Measurements from ENCODE around the gene SULF2.
A peak's percentile ranks its signal among the peaks of the same experiment; 100 is the strongest.

Gene SULF2

DNA sequence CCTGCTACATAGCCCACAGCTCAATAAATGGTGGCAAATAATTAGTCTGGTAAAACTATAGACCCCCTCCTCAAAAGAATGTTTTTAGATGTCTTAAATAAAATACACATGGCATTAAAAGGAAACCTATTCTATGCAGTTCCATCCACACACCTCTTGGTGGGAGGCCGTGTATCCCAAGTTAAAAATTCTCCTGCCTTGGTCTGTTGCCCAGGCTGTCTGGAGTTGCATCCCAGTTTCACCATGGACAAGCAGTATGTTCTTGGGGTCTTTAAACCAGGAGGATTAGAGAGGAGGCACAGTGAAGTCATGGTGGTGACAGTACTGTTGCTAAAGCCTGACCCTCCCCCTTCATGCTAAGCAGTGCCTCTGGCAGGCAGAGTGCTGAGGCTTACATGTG, 95.5 kb downstream of the SULF2 start:
- no peak for FAIRE-seq
- no peak for DNase-seq (ENCODE audit: insufficient read length, low spot score)

DNA sequence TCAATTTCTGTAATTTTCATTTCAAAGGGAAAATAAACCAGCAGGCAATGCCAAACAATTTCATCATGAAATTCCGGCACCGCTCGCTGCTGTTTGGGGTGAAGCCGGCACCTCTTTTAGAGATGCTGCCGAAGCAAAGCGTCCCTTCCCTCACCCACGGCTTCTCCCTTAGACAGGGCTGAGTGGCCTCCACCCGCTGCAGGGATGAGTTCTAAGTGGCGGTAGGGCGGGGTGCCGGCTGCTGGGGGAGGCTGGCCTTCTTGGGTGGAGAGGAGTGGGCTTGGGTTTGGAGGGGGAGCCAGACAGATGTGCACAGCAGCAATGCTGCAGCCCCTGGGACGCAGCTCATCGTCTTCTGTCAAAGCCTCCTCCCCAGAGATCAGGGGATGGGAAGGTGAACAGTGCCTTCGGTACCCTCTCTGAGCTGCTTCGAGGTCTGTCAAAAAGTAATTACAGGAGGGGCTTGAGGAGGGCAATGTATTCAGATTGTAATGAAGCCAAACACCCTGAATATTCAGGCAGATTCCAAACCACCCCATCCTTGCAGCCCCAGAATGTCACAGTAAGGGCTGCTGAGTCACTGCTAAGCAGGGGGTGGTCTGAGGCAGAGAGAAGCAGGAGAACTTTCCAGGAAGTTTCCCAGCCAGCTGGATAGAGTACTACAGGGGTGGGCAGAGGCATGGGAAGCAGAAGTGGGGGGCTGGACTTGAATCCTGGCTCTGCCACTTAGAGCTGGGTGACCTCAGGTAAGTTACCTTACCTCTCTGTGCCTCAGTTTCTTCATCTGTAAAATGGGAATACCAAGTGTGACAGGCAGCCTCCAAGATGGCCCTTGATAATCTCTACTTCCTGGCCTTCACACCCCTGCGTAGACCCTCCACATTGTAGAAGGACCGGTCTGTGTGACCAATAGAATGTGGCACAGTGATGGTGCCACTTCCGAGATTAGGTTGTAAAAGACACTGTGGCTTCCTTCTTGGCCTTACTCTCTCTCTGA, 96.6 kb downstream of the SULF2 start:
- no peak for FAIRE-seq

DNA sequence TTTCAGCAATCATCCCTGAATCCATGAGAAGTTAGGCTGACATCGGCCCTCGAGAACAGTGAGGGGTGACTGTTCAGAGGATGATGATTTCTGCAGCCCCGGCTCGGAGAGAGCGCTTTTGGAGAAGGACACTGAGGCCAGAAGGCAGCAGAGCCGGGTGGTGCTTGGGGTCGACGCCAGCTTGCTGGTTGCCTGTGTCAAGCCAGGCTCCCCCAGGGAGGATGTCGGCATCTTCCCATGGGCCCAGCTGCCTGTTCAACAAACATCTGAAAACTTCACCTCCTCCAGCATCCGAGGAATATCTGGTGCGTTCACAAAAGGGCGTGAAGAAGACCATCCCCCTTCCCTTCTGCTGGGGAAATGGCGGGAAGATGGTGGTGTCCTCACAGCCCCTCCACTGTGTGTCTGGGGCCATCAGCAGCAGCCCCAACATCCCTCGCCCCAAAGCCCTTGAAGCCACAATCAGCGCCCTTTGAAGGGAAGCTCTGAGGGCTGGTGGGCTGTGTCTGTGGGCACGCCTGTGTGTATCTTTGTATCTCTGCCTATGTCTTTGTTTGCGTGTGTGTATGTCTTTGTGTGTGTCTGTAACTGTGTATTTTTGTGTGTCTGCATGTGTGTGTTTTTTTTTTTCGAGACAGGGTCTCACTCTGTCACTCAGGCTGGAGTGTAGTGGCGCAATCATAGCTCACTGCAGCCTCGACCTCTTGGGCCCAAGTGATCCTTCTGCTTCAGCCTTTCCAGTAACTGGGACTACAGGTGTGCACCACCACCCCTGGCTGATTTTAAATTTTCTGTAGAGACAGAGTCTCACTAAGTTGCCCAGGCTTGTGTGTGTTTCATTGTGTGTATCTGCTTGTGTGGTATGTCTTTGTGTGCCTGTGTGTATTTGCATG, 97.9 kb downstream of the SULF2 start:
- FAIRE-seq (no peak), DNase-seq (ENCODE audit: insufficient read length, low spot score) (no peak)

More for the DNA sequence above, 96.6 kb downstream of the SULF2 start:
- no peak for DNase-seq (ENCODE audit: insufficient read length, low spot score)

DNA sequence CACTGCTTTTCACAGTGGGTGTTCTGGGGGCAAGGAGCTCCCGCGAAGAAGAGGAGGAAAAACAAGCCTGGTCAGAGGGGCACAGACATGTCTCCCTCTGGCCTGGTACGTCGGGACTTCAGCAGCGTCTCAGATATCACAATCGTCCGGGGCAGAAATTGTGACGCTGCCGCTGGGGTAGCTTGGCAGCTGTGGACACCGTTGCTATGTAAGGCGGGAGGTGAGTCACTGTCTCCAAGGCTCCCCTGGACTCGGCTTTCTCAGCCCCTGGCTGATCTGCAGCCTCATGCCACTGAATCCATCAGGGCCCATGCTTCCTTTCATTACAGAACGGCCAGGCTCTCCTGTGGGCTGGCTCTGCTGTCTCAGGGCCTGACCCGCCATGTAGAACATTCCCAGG, 98.7 kb downstream of the SULF2 start:
- DNase-seq (ENCODE audit: insufficient read length, low spot score), result no peak
- FAIRE-seq, result no peak

DNA sequence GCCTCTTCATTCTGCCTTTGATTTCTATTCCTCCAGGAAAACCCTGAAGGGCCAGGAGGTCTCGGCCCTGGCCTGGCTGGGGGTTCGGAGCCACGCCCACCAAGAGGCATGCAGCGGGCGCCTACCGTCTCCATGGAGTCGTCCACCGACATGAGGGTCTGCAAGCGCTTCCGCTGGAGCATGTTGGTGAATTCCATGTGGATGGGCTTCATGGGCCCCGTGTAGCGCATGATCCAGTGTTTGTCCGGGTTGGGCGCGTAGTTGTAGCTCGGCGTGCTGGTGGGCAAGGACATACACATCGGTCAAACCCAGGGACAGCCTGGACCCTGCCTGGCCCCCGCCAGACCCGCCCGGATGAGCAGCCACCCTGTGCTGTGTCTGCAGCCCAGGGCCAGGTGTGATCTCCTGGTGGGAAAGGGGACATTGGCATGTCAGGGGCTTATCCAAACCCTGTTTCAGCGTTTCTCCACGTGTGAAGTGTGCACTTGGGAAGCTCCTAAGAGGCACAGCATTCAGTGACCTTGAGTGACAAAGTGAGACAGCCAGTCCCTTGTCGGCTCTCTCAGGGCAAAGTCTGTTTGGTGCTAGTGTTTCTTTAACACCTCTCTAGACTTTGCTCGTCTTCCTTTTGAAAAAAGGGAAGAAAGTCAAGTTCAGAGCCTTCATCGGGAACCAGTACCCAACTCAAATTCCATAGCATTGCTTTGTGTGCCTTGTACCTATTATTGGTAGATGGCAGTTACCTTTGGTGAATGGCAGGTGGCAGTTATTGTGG, 100.8 kb downstream of the SULF2 start:
- DNase-seq (ENCODE audit: insufficient read length, low spot score), result no peak
- FAIRE-seq, result no peak

DNA sequence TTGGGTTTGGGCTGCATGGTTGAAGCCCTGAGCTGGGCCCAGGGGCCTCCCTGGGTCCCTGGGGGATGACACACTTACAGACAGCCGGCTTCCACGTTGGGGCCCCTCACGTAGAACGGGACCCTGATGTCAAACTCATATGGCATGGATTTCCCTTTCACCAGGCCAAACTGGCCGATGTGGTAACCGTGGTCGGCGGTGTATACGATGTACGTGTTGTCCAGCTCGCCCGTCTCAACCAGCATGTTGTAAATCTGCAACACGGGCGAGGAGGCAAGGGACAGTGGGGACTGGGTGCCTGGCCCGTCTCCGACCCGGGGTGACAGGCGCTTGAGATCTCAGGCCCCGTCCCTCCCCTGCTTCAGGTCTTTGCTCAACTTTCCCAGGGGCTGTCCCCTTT, 102.4 kb downstream of the SULF2 start:
- DNase-seq (ENCODE audit: insufficient read length, low spot score), result no peak
- no peak for FAIRE-seq

DNA sequence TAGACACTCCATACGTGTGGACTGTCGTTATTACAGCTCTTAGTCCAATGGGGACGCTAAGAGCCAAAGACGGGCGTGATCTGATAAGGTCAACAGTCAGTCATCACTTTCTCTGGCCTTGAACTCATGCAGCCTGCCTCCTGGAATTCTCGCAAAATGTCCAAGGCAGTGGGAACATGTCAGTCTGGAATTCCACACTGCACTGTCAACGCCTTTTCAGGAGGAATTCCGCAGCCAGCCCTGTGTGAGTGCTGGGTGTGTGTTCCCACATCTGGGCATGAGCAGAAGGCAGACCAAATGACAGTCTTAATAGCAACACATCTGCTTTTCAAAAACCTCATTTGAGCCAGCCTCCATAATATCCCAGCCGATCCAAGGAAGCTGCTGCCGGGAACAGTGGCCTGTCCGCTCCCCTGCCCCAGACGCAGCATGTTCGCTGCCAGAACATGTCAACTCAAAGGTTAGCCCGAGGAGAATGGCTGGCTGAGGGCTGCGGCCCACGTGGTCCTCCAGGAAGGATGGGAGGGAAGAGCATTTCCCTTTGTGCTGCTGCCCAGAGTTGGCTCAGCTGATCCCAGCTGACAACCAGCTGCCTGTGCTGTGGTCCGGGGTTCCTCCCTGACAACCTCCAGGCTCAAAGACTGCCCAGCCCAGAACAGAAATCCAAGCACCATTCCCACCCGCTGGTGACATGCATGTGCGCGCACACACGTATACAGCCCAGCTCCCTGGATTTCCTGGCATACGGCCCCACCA, 103.1 kb downstream of the SULF2 start:
- FAIRE-seq (no peak), DNase-seq (ENCODE audit: insufficient read length, low spot score) (no peak)

DNA sequence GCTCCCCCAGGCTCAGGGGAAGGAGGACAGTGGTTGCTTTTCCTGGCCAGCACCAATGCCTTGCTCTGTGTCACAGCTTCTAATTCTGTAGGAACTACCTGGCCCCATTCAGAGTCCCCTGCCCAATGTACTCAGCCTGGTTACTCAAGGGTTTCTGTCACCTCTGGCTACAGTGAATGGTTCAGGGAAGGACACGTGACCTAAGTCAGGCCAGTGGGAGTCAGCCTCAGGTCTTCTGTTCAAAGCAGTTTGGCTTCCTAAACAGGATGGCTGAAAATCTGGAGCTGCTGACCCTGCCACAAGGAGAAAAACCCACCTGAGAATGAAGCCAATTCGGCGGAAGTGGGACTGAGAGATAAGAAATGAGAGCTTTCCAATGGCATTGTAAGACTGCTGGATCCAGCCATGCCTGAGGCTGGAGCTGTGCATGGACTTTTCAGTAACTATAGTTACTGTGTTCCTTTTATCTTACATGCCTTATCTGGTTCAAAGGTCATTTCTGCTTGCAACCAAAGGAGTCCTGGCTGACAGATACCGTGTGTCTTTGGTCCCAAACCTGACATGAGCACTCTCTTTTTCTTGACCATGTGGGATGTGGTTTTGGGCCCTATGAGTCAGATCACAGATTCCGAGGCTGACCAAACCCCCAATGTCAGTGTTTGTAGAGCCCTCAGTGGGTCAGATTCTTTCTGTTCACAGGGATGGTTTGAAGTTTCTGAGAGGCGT, 104.3 kb downstream of the SULF2 start:
- DNase-seq (ENCODE audit: insufficient read length, low spot score) (no peak), FAIRE-seq (no peak)

DNA sequence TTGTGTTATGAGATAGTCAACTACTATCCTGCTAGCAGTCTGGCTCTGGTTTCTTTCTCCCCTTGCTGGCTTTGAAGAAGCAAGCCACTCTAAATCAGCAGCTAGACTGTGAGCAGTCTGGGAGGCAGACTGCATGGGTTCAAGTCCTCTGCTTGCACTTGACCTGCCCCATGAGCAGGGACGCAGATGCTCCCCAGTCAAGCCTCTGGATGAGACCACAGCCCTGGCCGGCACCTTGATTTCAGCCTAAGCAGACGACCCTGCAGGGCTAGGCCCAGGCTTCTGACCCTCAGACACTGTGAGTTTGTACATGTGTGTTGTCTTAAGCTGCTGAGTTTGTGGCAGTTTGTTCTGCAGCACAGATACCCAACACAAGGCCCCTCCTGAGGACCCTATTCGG, 105.8 kb downstream of the SULF2 start:
- DNase-seq (ENCODE audit: insufficient read length, low spot score) (no peak), FAIRE-seq (no peak)

DNA sequence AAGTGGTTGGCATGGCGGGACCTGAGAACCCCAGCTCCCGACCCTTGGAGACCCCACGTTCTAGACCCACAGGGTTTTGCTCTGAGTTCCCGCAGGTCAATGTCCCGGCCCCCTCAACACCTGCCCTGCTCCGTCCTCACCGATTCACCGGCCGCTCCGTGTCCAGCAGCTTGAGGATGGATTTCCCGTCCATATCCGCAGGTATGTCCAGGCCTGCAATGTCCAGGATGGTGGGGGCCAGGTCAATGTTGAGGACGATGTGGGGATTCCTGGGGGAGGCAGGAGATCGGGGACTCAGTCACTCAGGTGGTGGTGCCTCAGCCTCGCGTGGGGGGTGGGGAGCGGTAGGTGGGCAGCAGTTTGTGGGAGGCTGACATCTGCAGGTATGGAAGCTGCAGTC, 106.7 kb downstream of the SULF2 start:
- no peak for DNase-seq (ENCODE audit: insufficient read length, low spot score)
- no peak for FAIRE-seq

DNA sequence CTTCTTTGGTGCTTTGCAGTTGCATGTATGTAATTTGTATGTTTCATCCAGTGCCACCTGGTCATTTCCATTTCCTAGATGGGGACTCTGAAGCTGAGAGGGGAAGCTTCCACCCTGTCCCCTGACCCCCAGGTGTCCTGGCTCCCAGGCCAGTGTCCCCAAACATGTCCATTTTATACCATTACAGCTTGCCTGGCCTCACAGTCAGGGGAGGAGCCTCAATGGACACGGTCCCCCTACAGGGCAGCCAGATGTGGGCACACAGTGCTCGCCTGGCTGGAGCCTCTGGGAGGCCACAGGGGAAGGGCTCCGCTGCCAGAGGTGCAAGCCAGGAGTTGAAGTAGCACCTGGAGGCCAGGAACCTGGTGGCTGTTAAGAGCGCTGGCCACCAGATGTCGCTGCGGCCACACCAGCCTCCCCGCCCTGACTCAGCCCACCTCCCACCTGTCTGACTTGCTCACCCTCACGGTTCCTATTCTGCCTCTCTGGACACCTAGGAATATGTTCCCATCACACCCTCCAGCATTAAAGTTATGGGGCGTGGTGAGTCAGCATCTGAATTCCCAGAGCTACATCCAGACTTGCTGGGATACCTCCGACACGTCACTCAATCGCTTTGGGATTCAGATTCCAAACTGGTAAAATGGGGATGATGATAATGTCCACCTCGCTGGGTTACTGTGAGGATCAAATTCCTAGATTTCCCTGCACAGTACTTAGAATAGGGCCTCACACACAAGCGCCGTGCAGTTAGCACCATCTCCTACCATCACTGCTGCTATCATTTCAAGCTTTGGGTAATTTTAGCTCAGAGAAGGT, 107.4 kb downstream of the SULF2 start:
- FAIRE-seq, result peak; percentile 26

DNA sequence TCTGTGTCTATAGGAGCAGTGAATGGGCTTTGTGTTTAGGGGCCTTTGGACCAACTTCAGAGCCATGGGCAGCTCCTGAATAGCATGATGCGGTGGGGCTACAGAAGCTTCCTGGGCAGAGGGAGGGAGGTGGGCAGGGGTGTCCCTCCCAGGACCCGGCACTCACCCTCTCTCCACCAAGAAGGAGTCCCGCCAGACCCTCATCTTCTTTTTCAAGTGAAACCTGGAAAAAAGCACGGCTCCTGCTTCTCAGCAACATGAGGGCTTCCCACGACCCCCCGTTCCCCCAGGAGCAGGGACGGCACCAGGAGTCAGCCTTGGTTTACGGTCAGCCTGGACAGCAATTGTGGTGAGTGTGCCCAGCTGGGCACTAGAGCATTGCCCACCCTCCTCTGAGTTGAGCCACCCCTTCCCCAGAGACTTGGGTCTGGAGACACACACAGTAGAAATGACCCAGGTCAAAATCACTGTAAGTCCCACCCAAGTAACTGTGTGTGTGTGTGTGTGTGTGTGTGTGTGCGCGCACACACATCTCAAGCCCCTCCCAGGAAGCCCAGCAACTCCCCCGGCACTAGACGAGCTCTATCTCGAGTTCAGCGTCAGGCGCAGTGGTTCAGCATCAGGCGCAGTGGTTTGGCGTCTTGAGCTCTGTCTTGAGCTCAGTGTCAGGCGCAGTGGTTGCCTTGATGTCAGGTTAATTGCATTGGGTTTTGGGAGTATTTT, 108.2 kb downstream of the SULF2 start:
- FAIRE-seq, result no peak

More for the DNA sequence above, 107.4 kb downstream of the SULF2 start:
- DNase-seq (ENCODE audit: insufficient read length, low spot score), result peak; percentile 72

DNA sequence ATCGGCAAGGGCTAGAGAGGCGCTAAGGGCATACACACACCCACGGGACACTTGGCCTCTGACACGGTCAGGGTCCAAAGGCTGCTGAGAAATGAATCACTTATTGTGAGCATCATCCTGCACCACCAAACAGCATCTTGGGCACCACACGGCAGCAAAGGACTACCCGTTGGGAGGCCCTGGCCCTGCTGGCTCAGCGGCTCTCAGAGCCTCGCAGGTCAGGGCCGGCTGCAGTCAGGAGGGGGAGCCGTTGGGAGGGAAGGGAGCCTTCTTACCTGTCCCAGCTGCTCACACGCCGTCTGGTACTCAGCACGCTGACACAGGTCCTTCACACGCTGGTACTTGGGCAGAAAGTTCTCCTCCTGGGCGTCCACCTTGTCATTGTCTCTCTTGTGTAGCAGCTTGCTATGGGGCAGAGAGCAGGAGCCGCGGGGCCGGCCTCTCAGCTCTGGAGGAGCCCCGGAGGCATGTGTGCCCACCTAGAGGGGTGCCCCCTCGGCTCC, 109.0 kb downstream of the SULF2 start:
- FAIRE-seq (no peak), DNase-seq (ENCODE audit: insufficient read length, low spot score) (no peak)

More for the DNA sequence above, 108.2 kb downstream of the SULF2 start:
- DNase-seq (ENCODE audit: insufficient read length, low spot score), result no peak

DNA sequence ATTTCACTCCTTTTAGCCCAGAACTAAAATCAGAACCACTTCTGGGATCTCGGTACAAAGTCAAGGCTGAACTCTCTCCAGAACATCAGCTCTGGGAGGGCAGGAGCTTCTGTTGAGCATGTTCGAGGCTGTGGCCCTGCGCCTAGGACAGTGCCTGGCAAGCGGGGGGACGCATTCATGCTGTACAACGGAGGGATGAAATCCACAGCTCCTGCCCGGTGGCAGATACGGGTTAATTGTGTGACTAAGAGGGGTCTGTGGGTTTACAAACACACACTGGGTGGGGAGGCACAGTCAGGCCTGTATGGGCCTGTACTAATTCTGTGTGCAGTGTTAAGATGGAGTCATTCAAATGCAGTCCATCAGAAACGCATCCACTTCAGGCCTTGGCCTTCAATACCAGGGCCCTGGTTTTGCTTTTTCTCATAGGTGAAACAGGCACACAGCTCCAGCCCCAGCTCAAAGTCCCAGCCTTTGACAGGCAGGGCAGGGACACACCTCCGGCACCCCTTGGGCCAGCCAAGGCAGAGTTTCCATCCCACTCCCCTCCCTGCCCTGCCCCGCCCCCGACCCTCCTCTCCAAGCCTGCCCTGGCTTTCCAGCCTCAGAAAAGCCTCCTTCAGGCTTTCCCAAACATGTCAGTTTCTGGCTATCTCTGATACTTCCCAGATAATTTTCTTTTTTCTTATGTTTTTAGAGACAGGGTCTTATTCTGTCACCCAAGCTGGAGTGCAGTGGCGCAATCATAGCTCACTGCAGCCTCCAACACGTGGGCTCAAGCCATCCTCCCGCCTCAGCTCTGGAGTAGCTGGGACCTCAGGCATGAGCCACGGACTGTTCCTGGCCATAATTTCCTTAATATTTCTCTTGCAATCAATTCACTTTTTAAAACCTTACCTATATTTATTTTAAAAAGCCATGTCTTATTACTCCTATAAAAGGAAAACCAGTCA, 109.8 kb downstream of the SULF2 start:
- no peak for DNase-seq (ENCODE audit: insufficient read length, low spot score)
- no peak for FAIRE-seq

DNA sequence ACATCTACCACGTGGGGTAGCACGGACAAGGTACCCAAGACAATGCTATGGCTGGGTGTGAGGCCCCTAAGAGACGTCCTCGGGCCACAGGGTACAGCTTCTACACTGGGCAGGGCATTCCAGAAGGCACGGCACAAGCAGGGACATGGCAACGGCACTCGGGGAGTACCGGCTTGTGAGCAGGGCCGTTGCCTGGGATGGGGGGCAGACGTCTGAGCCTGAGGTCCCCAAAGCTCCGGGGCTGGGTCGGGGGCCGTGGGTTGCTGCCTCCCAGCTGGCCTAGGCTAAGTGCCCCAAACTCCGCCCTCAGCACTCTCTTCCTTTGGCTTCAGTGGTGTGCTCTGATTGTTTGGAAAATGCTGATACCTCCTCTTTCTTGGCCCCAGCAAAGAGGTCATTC, 110.6 kb downstream of the SULF2 start:
- FAIRE-seq (no peak), DNase-seq (ENCODE audit: insufficient read length, low spot score) (no peak)

DNA sequence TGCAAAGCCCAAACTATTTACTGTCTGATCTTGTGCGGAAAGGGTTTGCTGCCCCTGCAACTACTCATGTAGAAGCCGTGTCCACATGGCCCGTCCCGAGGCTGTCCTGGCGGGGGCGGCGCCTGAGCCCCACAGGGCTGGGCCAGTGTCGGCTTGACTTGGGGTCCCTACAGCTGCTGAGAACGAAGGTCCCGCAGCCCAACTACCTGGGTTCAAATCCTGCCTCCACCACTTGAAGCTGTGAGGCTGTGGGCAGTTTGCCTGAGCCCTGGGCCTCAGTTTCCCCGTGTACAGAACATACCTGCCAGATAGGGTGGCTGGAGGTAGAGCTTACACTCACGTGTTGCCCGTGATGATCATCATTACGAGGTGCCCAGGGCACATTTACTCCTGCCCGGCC, 111.1 kb downstream of the SULF2 start:
- no peak for DNase-seq (ENCODE audit: insufficient read length, low spot score)
- FAIRE-seq, result no peak

DNA sequence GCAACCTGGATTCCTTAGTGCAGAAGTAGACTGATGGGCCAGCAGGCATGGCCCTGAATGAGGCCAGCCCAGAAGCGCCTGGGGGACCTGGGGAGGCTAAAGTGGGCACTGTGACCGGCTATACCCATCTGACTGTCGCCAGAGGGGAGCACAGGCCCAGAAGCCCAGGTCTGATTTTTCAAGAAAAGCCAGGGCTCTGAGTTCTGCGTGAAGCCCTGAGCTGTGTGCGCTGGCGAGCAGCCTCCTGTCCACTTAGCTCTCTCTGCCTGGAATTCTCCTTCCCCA, 111.7 kb downstream of the SULF2 start:
- DNase-seq (ENCODE audit: insufficient read length, low spot score), result no peak
- no peak for FAIRE-seq
